Osteoblast (primary cell): Measurements from ENCODE around the gene CHD6. TPM values are rescaled to one million over a fixed set of nuclear protein-coding genes. Genes with fewer than 3 reads are reported as not detected.

Source experiments
- DNase-seq: peaks from one replicate; pipeline ENCODE4 v3.0.0; 2011; ENCODE audit warnings: low spot score, mixed read lengths; ENCODE audit not compliant: insufficient read length; ENCODE audit errors: missing footprints
- H2AFZ ChIP-seq: 2 replicates; pipeline ENCODE4 v1.6.0; 2011; ENCODE audit warnings: mild to moderate bottlenecking, low read length
- H3K27ac ChIP-seq: 2 replicates; pipeline ENCODE4 v1.5.1; 2011; ENCODE audit warnings: mild to moderate bottlenecking, low read depth, low read length, moderate library complexity
- H3K27me3 ChIP-seq: 2 replicates; pipeline ENCODE4 v1.6.0; 2012; ENCODE audit warnings: mild to moderate bottlenecking, control low read depth, inconsistent platforms, low read length, moderate library complexity; ENCODE audit not compliant: insufficient read depth
- H3K36me3 ChIP-seq: 2 replicates; pipeline ENCODE4 v1.5.1; 2011; ENCODE audit warnings: mild to moderate bottlenecking, low read length, control low read depth, moderate library complexity; ENCODE audit not compliant: insufficient read depth
- H3K4me1 ChIP-seq: 2 replicates; pipeline ENCODE4 v1.5.1; 2011; ENCODE audit warnings: mild to moderate bottlenecking, low read length, control low read depth, moderate library complexity; ENCODE audit not compliant: insufficient read depth
- H3K4me2 ChIP-seq: 2 replicates; pipeline ENCODE4 v1.6.0; 2011; ENCODE audit warnings: mild to moderate bottlenecking, low read length; ENCODE audit not compliant: insufficient read depth
- H3K4me3 ChIP-seq: fragments of 200-600 bp; sonication (generic); 3 replicates; pipeline ENCODE4 v1.5.1; 2012; ENCODE audit warnings: mild to moderate bottlenecking, low read length, inconsistent platforms; ENCODE audit not compliant: insufficient read depth
- H3K79me2 ChIP-seq: 2 replicates; pipeline ENCODE4 v1.6.0; 2012; ENCODE audit warnings: mild to moderate bottlenecking, low read length, control low read depth, inconsistent platforms; ENCODE audit not compliant: insufficient read depth
- H3K9me3 ChIP-seq: 2 replicates; pipeline ENCODE4 v1.5.1; 2011; ENCODE audit warnings: low read depth, low read length, control low read depth
- H4K20me1 ChIP-seq: 2 replicates; pipeline ENCODE4 v1.6.0; 2012; ENCODE audit warnings: mild to moderate bottlenecking, low read length, control low read depth; ENCODE audit not compliant: insufficient read depth
- CTCF ChIP-seq: IDR thresholded peaks from 2 replicates; pipeline ENCODE4 v1.5.1; 2011; ENCODE audit warnings: mild to moderate bottlenecking, low read depth, low read length, moderate library complexity; ENCODE audit errors: extremely low read depth
- total RNA-seq: library from RNA; depleted of rRNA; stranded (reverse); fragments of >200 nt; gene quantifications from 2 replicates; pipeline ENCODE4 v1.2.3, GENCODE V29; 2012

CHD6 gene
- total RNA-seq, 1 donor: 32.2 TPM

DNA sequence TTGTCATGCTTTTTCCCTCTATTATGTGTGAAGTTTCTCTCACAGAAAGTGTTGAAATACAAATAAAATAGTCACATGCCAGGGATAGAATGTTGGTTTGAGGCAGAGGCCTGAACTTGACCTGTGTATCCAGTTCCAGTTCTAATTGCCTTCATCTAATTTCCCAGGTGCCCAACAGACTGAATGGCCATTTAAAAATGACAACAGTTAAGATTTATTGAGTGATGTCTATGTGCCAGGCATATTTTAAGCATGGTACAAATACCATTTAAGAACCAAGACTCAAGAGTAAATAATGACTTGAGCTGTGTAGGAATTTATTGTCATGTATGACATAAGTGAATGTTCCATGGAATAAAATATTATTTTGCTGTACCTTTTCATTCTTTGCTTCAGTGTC lies 163.9 kb downstream of the CHD6 start:
- H3K9me3 ChIP-seq: no peaks in the 10 kb centered on the region
- no peaks in the 10 kb centered on the region for H3K27me3 ChIP-seq
- no peaks in the 10 kb centered on the region for H3K79me2 ChIP-seq
- TF ChIP-seq CTCF: no peak
- no peaks in the 10 kb centered on the region for H3K4me1 ChIP-seq
- H3K4me3 ChIP-seq: no peak overlapping the region
- no peak overlapping the region for H2AFZ ChIP-seq
- H3K27ac ChIP-seq: no peak overlapping the region
- H3K36me3 ChIP-seq: peaks cover 45% of the 10 kb centered on the region
- no peak overlapping the region for H3K4me2 ChIP-seq
- H4K20me1 ChIP-seq: no peaks in the 10 kb centered on the region
- no peak for DNase-seq

DNA sequence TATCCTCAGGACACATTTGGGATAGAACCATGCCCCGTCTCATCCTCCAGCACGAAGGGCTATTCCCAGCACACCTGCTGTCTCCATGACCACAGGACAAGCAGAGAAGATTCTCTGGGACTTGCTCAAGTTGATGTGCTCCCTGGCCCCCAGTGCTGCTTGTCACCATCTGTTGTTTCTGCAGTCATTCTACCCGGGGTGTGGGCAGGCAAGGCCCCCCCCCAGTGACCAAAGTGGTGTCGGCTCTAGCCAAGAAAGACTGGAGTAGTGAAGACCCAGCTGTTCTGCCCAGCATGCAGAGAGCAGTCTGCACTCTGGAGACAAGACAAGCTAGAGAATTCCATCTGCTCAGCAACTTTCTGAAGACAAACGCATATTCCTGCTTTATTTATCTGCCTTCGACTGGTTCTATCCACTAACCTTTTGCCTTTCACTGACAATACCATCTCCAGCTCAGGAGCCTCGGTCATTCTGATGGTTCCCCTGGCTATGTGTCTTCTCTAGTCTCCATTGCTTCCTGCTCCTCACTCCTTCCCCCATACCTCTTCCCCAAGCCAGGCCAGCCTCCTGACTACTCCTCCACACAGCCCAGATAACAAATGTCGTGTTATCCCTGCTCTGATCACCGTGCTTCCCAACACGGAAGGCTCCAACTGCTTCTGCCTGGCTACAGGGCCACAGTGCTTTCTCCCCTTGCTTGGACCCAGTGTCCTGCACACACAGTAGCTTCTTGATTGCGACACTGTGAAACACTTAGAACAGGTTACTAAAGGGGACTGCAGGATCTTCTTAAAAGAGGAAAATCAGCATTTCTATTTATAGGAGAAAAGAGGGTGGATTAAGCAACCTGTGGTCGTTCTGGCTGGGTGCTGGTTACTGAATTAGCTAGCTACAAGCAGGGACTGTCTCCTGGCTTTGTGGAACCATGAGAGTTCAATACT lies 164.9 kb downstream of the CHD6 start:
- Histone ChIP-seq H3K4me3 (no peak overlapping the region), H3K4me2 (no peak overlapping the region), H3K36me3 (peaks cover 47% of the 10 kb centered on the region), H2AFZ (no peak overlapping the region), H3K27ac (no peak overlapping the region), H4K20me1 (no peaks in the 10 kb centered on the region), H3K79me2 (no peaks in the 10 kb centered on the region), H3K4me1 (no peaks in the 10 kb centered on the region), H3K9me3 (no peaks in the 10 kb centered on the region), H3K27me3 (no peaks in the 10 kb centered on the region)
- DNase-seq: no peak
- TF ChIP-seq CTCF: no peak

DNA sequence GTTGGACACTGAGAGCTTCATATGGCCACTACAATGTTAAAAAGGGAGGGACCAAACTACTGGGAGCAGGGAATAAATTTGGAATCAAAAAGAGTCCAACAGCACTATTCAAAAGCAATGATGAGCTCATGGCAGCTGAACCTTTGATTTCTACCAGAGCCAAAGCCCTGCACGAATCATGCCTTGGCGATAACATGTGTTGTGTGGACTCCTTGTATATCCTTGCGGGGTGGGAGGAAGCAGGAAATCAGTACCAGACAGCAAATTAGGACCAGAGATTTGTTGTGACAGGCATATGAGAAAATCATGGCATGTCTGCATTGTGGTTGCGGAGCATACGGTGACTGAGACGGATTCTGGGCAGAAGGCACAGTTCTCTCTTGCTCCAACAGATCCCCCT lies 166.0 kb downstream of the CHD6 start:
- no peaks in the 10 kb centered on the region for H3K27me3 ChIP-seq
- no peak overlapping the region for H2AFZ ChIP-seq
- H4K20me1 ChIP-seq: no peaks in the 10 kb centered on the region
- H3K36me3 ChIP-seq: peaks cover 49% of the 10 kb centered on the region
- H3K4me2 ChIP-seq: no peak overlapping the region
- H3K79me2 ChIP-seq: no peaks in the 10 kb centered on the region
- no peak overlapping the region for H3K4me3 ChIP-seq
- H3K4me1 ChIP-seq: no peaks in the 10 kb centered on the region
- no peak overlapping the region for H3K27ac ChIP-seq
- no peaks in the 10 kb centered on the region for H3K9me3 ChIP-seq
- no peak for DNase-seq
- TF ChIP-seq CTCF: no peak

DNA sequence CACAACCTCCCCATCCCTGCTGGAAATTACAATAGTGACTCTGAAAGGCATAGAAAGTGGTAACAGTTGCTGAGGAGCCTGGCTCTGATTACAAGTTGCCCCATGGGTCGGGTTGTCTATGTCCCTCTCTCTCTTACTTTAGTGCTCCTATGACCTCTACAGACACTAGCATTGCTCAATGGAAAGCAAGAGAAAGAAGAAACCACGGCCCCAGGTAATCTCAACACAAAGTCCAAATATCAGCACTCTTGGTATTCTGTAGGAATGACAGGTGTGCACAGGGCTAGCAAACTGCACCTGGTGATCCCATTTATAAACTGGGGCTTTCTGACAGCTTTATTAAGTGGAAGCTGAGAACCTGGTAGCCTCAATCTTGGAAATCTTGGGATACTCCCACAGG lies 171.2 kb downstream of the CHD6 start:
- Histone ChIP-seq H4K20me1 (no peaks in the 10 kb centered on the region), H3K27me3 (no peaks in the 10 kb centered on the region), H3K4me2 (no peak overlapping the region), H3K36me3 (peaks cover 40% of the 10 kb centered on the region), H2AFZ (no peak overlapping the region), H3K4me1 (no peaks in the 10 kb centered on the region), H3K9me3 (no peaks in the 10 kb centered on the region), H3K27ac (no peak overlapping the region), H3K4me3 (no peak overlapping the region), H3K79me2 (no peaks in the 10 kb centered on the region)
- no peak for DNase-seq
- TF ChIP-seq CTCF: no peak
